BE2C (cell line): ENCODE measurements around the gene MCM5.

Source experiments
- DNase-seq: peaks from one replicate; pipeline ENCODE4 v3.0.0-alpha.2; 2020
- H3K27me3 ChIP-seq: fragments of 250-450 bp; sonication (Bioruptor Pico); 2 replicates; pipeline ENCODE4 v1.5.1; 2020; ENCODE audit warnings: mild to moderate bottlenecking
- H3K36me3 ChIP-seq: fragments of 250-450 bp; sonication (Bioruptor Pico); 2 replicates; pipeline ENCODE4 v1.5.1; 2020; ENCODE audit warnings: mild to moderate bottlenecking
- H3K4me1 ChIP-seq: fragments of 250-450 bp; sonication (Bioruptor Pico); 2 replicates; pipeline ENCODE4 v1.5.1; 2020
- H3K4me3 ChIP-seq: 2 replicates; pipeline ENCODE4 v1.5.1; 2011; ENCODE audit warnings: low read depth, low read length
- H3K9me3 ChIP-seq: fragments of 250-450 bp; sonication (Bioruptor Pico); 2 replicates; pipeline ENCODE4 v1.5.1; 2020
- CTCF ChIP-seq: IDR thresholded peaks from 2 replicates; pipeline ENCODE4 v1.5.1; 2012; ENCODE audit warnings: mild to moderate bottlenecking, low read depth, low read length

MCM5 gene

GRCh38 chr22:35446365-35446764, 46.4 kb downstream of the MCM5 start:
- no peaks in the 10 kb centered on the region for H3K9me3 ChIP-seq
- H3K4me1 ChIP-seq, result peaks cover 4% of the 10 kb centered on the region
- TF ChIP-seq CTCF, result no peak
- H3K4me3 ChIP-seq, result no peak overlapping the region
- no peaks in the 10 kb centered on the region for H3K27me3 ChIP-seq
- H3K36me3 ChIP-seq, result no peaks in the 10 kb centered on the region; the same call in 1 of the 2 replicates
- DNase-seq, result no peak

GRCh38 chr22:35448523-35448922, 48.6 kb downstream of the MCM5 start:
- no peak for TF ChIP-seq CTCF
- no peaks in the 10 kb centered on the region; the same call in 1 of the 2 replicates for H3K36me3 ChIP-seq
- no peak overlapping the region for H3K4me3 ChIP-seq
- peaks cover 25% of the 10 kb centered on the region for H3K4me1 ChIP-seq
- H3K27me3 ChIP-seq, result no peaks in the 10 kb centered on the region
- DNase-seq, result no peak
- no peaks in the 10 kb centered on the region for H3K9me3 ChIP-seq

GRCh38 chr22:35449829-35450689, 50.1 kb downstream of the MCM5 start:
- peaks cover 25% of the 10 kb centered on the region for H3K4me1 ChIP-seq
- DNase-seq, result no peak
- no peaks in the 10 kb centered on the region; the same call in 1 of the 2 replicates for H3K36me3 ChIP-seq
- TF ChIP-seq CTCF, result no peak
- H3K9me3 ChIP-seq, result no peaks in the 10 kb centered on the region
- H3K4me3 ChIP-seq, result no peak overlapping the region
- no peaks in the 10 kb centered on the region for H3K27me3 ChIP-seq

- Histone ChIP-seq H3K4me3 (no peak overlapping the region), H3K36me3 (no peaks in the 10 kb centered on the region; the same call in 1 of the 2 replicates), H3K9me3 (no peaks in the 10 kb centered on the region), H3K27me3 (no peaks in the 10 kb centered on the region), H3K4me1 (peaks cover 25% of the 10 kb centered on the region)
- TF ChIP-seq CTCF, result no peak
- no peak for DNase-seq
Measured at GRCh38 chr22:35450824-35451569, 51.1 kb downstream of the MCM5 start.

GRCh38 chr22:35451592-35451991, 51.7 kb downstream of the MCM5 start:
- no peak for TF ChIP-seq CTCF
- Histone ChIP-seq H3K27me3 (no peaks in the 10 kb centered on the region), H3K9me3 (no peaks in the 10 kb centered on the region), H3K36me3 (no peaks in the 10 kb centered on the region; the same call in 1 of the 2 replicates), H3K4me3 (no peak overlapping the region), H3K4me1 (peaks cover 25% of the 10 kb centered on the region)
- DNase-seq, result peak; percentile 68
